ENCODE results near the gene USP25. TPM values are rescaled to one million over a fixed set of nuclear protein-coding genes. Genes with fewer than 3 reads are reported as not detected.

USP25 gene
- total RNA-seq, 1 experiment from 2014 or later = 35.1 TPM

DNA sequence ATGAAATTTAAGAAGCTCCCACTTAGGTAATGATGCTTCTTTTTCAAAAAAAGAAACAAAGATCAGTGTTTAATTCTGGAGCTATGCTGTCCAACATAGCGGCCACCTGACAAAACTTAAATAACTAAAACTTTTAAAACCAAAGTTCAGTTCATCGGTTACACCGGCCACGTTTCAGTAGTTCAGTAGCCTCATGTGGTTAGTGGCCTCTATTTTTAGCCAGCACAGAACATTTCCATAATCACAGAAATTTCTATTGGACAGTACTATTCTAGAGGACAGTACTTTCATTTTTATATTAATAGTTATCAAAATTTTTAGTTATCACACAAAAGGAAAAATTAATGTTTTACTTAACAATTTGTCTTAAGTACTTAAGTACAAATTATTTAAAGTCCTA, 141.0 kb downstream of the USP25 start:
- Histone ChIP-seq H3K4ac (ENCODE audit: low read depth, low read length) (no peak overlapping the region), H4K20me1 (ENCODE audit: control insufficient read depth, insufficient read depth, insufficient read length) (no peaks in the 10 kb centered on the region), H3T11ph (ENCODE audit: low read length) (no peak overlapping the region), H3K27ac (ENCODE audit: insufficient read length, low read depth, low read length) (no peak overlapping the region), H3K14ac (ENCODE audit: insufficient read depth, low read length) (no peak overlapping the region), H3K27me3 (ENCODE audit: insufficient read depth, low read length) (no peaks in the 10 kb centered on the region), H3K4me2 (ENCODE audit: insufficient read depth, insufficient read length, low read length) (no peak overlapping the region), H2AK5ac (ENCODE audit: insufficient read length, low read length) (no peak overlapping the region), H4K8ac (replicated peaks; ENCODE audit: insufficient read length, low read depth, low read length) (no peak overlapping the region), H3K4me1 (ENCODE audit: insufficient read depth, low read length) (no peaks in the 10 kb centered on the region), H2BK12ac (ENCODE audit: insufficient read length, low read depth, low read length) (no peak overlapping the region), H4K91ac (ENCODE audit: insufficient read length, low read depth, low read length) (no peak overlapping the region), H3K79me2 (ENCODE audit: insufficient read depth, low read length) (no peaks in the 10 kb centered on the region), H3K9me3 (ENCODE audit: control insufficient read depth, low read depth, low read length) (no peaks in the 10 kb centered on the region), H3K23me2 (ENCODE audit: insufficient read length, low read depth, low read length, poor library complexity, severe bottlenecking) (no peaks in the 10 kb centered on the region), H3K79me1 (ENCODE audit: insufficient read depth, low read depth, low read length, poor library complexity, severe bottlenecking) (no peaks in the 10 kb centered on the region), H3K23ac (ENCODE audit: insufficient read length, low read depth, low read length) (no peak overlapping the region), H2BK5ac (ENCODE audit: insufficient read length, low read length) (no peak overlapping the region), H3K18ac (ENCODE audit: insufficient read length, low read depth, low read length) (no peak overlapping the region), H2BK20ac (ENCODE audit: low read depth, low read length, poor library complexity, severe bottlenecking) (no peak overlapping the region), H3K56ac (ENCODE audit: insufficient read length, low read depth, low read length) (no peak overlapping the region), H4K5ac (ENCODE audit: insufficient read length, low read depth, low read length) (no peak overlapping the region), H2AFZ (ENCODE audit: low read length) (no peak overlapping the region), H3K9ac (ENCODE audit: extremely low read depth, insufficient read length, low read length) (no peak overlapping the region), H2BK15ac (ENCODE audit: low read depth, low read length) (no peak overlapping the region), H2BK120ac (ENCODE audit: low read depth, low read length, poor library complexity, severe bottlenecking) (no peak overlapping the region)
- H3K27me3 Mint-ChIP-seq (ENCODE audit: low read depth) = no peaks in the 10 kb centered on the region
- WGBS (ENCODE audit: extremely low coverage, insufficient read length, low lambda C conversion rate) = no CpG with 5 or more reads among the region's 4 CpGs
- no peaks in the 10 kb centered on the region for H3K9me3 Mint-ChIP-seq
- peaks cover 17 to 44% (median 42%) of the 10 kb centered on the region in 3 experiments for H3K36me3 Mint-ChIP-seq (ENCODE audit: insufficient read depth in 1 of 3, low read depth in 3 of 3)
- no peak for DNase-seq
- no peaks in the 10 kb centered on the region for H3K4me1 Mint-ChIP-seq
- H3K4me3 Mint-ChIP-seq = no peak overlapping the region
- TF ChIP-seq, protein P1, sequence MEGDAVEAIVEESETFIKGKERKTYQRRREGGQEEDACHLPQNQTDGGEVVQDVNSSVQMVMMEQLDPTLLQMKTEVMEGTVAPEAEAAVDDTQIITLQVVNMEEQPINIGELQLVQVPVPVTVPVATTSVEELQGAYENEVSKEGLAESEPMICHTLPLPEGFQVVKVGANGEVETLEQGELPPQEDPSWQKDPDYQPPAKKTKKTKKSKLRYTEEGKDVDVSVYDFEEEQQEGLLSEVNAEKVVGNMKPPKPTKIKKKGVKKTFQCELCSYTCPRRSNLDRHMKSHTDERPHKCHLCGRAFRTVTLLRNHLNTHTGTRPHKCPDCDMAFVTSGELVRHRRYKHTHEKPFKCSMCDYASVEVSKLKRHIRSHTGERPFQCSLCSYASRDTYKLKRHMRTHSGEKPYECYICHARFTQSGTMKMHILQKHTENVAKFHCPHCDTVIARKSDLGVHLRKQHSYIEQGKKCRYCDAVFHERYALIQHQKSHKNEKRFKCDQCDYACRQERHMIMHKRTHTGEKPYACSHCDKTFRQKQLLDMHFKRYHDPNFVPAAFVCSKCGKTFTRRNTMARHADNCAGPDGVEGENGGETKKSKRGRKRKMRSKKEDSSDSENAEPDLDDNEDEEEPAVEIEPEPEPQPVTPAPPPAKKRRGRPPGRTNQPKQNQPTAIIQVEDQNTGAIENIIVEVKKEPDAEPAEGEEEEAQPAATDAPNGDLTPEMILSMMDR (conservative IDR thresholded peaks at IDR 0.05) = no peak
- H3K27ac Mint-ChIP-seq = no peak overlapping the region
